GM21529 (cell line): ENCODE results near the gene PNPLA2.

Source experiments
- ATAC-seq: cut with Tn5 transposase; IDR thresholded peaks from one replicate; pipeline ENCODE4 v1.9.1; 2021; ENCODE audit not compliant: unreplicated experiment

Gene PNPLA2

GRCh38 chr11:815675-816432 is 2.9 kb upstream of the PNPLA2 start:
- no peak for ATAC-seq

DNA sequence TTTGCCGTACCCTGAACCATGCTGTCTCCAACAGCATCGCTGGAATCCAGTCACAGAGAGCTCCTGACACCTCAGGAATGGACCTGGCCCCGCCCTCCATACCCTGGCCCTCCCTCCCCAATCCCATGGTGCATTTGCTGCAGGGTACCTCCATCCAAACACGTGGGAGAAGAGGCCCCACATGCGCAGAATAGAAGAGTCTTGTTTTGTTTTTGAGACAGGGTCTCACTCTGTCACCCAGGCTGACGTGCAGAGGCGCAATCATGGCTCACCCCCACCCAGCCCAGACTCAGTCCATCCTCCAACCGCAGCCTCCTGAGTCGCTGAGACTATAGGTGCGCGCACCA is 2.3 kb upstream of the PNPLA2 start:
- no peak for ATAC-seq

DNA sequence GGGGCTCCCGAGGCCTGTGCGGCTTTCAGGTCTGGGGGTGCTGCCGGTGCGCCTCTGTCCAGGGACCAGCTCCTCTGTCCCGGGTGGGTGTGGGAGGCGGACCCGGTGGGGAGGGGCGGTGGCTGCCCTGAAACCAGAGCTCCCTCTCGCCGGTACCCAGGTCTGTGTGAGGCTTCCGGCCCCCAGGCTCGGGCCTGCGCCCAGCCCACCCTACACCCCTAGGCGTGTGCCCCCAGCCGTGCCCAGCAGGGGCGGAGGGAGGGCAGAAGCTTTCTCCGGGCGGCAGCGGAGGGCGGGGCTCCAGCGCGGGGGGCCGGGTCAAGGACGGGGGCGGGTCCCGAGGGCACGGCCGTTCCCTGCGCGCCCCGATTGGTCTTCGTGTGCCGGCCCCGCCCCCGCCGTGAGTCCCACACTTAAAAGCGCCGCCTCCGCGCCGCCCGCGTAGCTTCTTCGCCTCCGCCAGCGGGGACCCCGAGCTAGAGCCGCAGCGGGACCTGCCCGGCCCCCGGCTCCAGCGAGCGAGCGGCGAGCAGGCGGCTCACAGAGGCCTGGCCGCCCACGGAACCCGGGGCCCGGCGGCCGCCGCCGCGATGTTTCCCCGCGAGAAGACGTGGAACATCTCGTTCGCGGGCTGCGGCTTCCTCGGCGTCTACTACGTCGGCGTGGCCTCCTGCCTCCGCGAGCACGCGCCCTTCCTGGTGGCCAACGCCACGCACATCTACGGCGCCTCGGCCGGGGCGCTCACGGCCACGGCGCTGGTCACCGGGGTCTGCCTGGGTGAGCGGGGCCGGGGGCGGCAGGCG is 616 bp downstream of the PNPLA2 start:
- ATAC-seq, result peak; percentile 62

DNA sequence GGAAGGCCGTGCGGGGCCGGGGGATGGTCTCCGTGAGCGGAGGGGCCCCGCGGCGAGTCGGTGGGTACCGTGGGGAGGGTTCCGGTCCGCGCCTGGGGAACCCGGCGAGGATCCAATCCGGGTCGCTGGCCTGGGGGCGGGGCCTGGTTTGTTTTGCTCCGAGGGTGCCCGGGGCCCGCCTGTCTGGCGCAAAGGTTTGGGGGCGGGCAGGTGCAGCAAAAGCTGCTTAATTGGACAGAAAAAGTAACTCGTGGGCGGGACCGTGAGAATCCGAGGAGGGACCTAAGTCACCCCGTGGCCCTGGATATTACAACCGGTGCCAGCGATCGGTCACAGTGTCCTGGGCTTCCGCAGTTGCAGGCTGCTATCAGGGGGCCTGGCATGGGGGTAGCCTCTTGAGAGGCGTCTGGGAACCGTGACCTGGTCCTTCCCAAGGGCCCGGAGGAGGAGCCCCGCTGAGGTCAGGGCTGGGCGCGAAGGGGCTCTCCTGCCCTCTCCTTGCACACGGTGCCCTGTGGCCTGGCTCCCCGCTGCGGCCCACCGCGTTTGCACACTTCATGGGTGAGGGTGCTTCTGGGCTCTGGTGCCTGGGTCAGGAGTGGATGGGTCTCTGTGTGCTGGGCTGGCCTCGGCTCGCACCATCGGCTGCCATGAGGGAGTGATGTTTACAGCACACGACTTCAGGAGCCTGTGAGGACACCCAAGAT is 1.4 kb downstream of the PNPLA2 start:
- peak; percentile 69 for ATAC-seq

DNA sequence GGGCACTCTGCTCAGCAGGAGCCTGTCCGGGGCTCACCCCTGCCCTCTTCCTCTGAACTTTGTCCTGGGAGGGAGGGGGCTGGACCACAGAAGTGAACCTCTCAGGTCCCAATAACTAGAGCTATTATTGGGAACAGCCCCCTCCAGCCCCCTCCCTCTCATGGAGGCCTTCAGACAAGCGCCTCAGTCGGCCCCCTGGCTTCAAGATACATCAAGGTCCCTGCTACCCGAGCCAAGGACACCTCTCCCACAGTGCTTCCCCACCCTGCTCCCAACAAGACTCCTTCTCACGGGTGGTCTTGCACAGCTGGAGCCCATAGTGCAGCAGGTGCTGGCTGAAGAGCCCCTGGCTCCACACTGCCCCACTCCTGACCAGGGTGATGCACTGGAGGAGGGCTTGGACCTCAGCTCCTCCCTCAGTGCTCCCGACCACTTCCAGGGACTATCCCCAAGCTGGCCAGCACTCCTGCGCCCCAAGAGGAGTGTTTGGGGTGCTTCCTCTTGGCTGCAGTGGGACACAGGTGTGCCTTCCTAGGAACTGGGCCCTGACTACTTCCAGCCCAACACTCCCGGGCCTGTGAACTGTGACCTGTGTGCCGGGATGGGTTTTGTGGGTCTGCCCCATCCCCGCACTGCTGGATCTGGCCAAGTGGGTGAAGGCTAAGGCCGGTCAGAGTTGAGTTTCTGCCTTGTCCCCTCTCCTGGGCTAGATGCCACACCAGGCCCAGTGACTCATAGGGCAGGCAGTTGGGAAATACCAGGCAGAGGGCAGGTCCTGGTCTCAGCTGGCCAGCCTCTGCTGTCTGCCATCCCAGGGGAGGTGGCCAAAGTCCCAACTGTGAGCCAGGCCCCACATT is 2.2 kb downstream of the PNPLA2 start:
- ATAC-seq, result no peak

- no peak for ATAC-seq
Observed at GRCh38 chr11:821512-822371, 3.0 kb downstream of the PNPLA2 start.

GRCh38 chr11:823441-824291 is 5.0 kb downstream of the PNPLA2 start:
- no peak for ATAC-seq

GRCh38 chr11:824292-824880 is 5.7 kb downstream of the PNPLA2 start:
- ATAC-seq, result no peak

GRCh38 chr11:824942-825341 is 6.2 kb downstream of the PNPLA2 start:
- ATAC-seq, result no peak

- ATAC-seq, result no peak
Observed at GRCh38 chr11:825366-826226, 6.9 kb downstream of the PNPLA2 start.

- ATAC-seq, result no peak
Observed at GRCh38 chr11:826227-826621, 7.5 kb downstream of the PNPLA2 start.

DNA sequence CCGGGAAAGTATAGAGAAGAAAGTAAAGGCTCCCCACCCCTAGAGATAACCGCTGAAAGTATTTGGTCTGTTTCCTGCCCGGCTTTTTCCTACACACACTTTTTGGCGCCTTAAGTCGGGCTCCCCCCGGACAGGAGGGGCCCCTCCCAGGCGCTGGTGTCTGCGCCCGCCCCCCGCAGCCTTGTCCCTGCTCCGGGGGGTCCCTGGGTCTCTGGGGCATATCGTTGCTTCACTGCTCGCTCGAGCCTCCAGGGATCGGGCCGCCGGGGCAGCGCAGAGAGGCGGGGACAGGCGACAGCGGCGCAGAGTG is 8.1 kb downstream of the PNPLA2 start:
- ATAC-seq, result no peak

GRCh38 chr11:827146-827896 is 8.6 kb downstream of the PNPLA2 start:
- ATAC-seq, result no peak

DNA sequence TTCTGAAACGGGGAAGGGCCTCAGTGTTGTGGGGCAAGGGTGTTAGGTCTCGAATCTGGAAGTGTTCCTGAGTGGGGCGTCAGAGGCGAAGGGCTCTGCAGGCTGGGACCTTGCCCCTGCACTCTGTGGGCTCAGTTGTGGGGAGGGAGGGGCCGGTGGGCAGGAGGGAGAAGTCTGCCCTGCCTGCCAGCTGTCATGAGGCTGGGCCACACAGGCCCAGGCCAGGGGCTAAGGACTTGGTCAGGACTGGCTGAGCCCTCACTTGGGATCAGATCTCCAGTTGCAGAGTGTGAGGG is 9.1 kb downstream of the PNPLA2 start, which contains the start of gene CRACR2B:
TSS of gene CRACR2B (plus strand) at position 23 of the 296 bp plus-strand sequence. CDS start 689 bp downstream, outside the sequence.
- ATAC-seq, result no peak

GRCh38 chr11:828506-829175 is 9.9 kb downstream of the PNPLA2 start:
- no peak for ATAC-seq

GRCh38 chr11:829176-829846 is 10.6 kb downstream of the PNPLA2 start:
- no peak for ATAC-seq
